Breast epithelium (tissue), 4 donors: ENCODE measurements around the gene STX16. TPM values are rescaled to one million over a fixed set of nuclear protein-coding genes. Genes with fewer than 3 reads are reported as not detected.
"Not testable (repeated sequence)": the region's sequence is repeated elsewhere in the genome, so short reads cannot be mapped to it uniquely, and the experiment has no call there.

Experiments used
- DNase-seq, 2 donors: peaks; one replicate each; pipeline ENCODE4 v3.0.0-alpha.2; 2019; ENCODE audit warnings: low spot score in 2 of 2
- H3K27ac ChIP-seq, 2 donors: fragments of 200-600 bp; sonication (generic) in 1 of 2; one replicate each; pipeline ENCODE4 v1.5.1; 2016 to 2019; ENCODE audit warnings: mild to moderate bottlenecking in 1 of 2
- H3K27me3 ChIP-seq, 2 donors: fragments of 200-600 bp; sonication (generic) in 1 of 2; one replicate each; pipeline versions ENCODE4 v1.5.1 to v1.6.0; 2017 to 2019; ENCODE audit warnings: control low read depth in 1 of 2, mild to moderate bottlenecking in 1 of 2
- H3K36me3 ChIP-seq: fragments of 200-600 bp; one replicate; pipeline ENCODE4 v1.5.1; 2019
- H3K4me1 ChIP-seq, 2 donors: fragments of 200-600 bp; sonication (generic); one replicate each; pipeline ENCODE4 v1.5.1; 2016 to 2019; ENCODE audit warnings: control low read depth in 1 of 2
- H3K4me3 ChIP-seq, 3 donors: fragments of 200-600 bp; sonication (generic); 1 replicate in 2 of 3; 2 replicates in 1 of 3; pipeline ENCODE4 v1.5.1; 2016 to 2019; ENCODE audit warnings: mild to moderate bottlenecking in 3 of 3, moderate library complexity in 2 of 3
- H3K9me3 ChIP-seq, 2 donors: fragments of 200-600 bp; sonication (generic) in 1 of 2; one replicate each; pipeline ENCODE4 v1.5.1; 2016 to 2019; ENCODE audit warnings: control low read depth in 1 of 2
- POLR2A ChIP-seq: fragments of 450-650 bp; IDR thresholded peaks from one replicate; pipeline ENCODE4 v1.6.1; 2016; ENCODE audit warnings: antibody characterized with exemption, mild to moderate bottlenecking, moderate library complexity
- POLR2AphosphoS5 ChIP-seq, 3 donors: sonication (generic); formaldehyde crosslinking; IDR thresholded peaks; one replicate each; pipeline ENCODE4 v1.6.1; 2017; ENCODE audit warnings: antibody characterized with exemption in 3 of 3
- intact Hi-C: fragments of 100-400 bp; cut with DNase I; formaldehyde crosslinking; loops from one replicate; pipeline ENCODE4 v1.15.1; 2023; ENCODE audit warnings: low total_unique reads
- total RNA-seq, 3 donors: library from RNA; depleted of rRNA; stranded (reverse); fragments of >200 nt; gene quantifications; one replicate each; pipeline ENCODE4 v1.1.0, GENCODE V29; 2016
- TF ChIP-seq, protein P1 (sequence below), 3 donors: fragments of 450-650 bp; IDR thresholded peaks; one replicate each; pipeline ENCODE4 v1.5.1; 2016 to 2017; ENCODE audit warnings: antibody characterized with exemption in 3 of 3, mild to moderate bottlenecking in 3 of 3, moderate library complexity in 3 of 3

STX16 gene
- total RNA-seq, 3 donors from 2014 or later = 54.4 to 76.5 (median 74.4) TPM

DNA sequence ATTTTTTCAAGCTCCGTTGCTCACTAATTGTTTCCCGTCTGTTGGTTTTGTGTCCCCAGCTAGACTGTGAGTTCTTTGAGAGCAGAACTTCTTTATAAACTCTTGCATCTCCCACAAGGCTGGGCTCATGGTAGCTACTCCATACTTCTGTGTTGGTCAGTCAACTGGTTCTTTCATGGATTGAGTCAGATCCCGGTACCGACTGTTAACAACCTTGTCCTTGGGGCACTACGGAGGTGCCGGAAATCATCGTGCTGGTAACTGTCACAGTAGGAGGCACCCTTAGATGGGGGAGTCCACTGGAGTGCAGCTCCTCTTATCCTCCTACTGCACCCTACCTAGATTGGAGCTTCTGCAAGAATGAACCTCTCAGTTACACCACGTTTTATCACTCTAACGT is 8.6 kb upstream of the STX16 start:
- H3K4me1 ChIP-seq = peaks cover 0 to 7% of the 10 kb centered on the region in 2 donors
- H3K27ac ChIP-seq = no peak overlapping the region
- no peaks in the 10 kb centered on the region for H3K36me3 ChIP-seq
- TF ChIP-seq, protein P1, sequence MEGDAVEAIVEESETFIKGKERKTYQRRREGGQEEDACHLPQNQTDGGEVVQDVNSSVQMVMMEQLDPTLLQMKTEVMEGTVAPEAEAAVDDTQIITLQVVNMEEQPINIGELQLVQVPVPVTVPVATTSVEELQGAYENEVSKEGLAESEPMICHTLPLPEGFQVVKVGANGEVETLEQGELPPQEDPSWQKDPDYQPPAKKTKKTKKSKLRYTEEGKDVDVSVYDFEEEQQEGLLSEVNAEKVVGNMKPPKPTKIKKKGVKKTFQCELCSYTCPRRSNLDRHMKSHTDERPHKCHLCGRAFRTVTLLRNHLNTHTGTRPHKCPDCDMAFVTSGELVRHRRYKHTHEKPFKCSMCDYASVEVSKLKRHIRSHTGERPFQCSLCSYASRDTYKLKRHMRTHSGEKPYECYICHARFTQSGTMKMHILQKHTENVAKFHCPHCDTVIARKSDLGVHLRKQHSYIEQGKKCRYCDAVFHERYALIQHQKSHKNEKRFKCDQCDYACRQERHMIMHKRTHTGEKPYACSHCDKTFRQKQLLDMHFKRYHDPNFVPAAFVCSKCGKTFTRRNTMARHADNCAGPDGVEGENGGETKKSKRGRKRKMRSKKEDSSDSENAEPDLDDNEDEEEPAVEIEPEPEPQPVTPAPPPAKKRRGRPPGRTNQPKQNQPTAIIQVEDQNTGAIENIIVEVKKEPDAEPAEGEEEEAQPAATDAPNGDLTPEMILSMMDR (IDR thresholded peaks at IDR 0.05) = no peak
- TF ChIP-seq POLR2AphosphoS5 (IDR thresholded peaks at IDR 0.05) (no peak), POLR2A (no peak)
- no peaks in the 10 kb centered on the region for H3K9me3 ChIP-seq
- DNase-seq = no peak
- H3K4me3 ChIP-seq = no peak overlapping the region
- intact Hi-C loops = no loop called here
- no peaks in the 10 kb centered on the region for H3K27me3 ChIP-seq

DNA sequence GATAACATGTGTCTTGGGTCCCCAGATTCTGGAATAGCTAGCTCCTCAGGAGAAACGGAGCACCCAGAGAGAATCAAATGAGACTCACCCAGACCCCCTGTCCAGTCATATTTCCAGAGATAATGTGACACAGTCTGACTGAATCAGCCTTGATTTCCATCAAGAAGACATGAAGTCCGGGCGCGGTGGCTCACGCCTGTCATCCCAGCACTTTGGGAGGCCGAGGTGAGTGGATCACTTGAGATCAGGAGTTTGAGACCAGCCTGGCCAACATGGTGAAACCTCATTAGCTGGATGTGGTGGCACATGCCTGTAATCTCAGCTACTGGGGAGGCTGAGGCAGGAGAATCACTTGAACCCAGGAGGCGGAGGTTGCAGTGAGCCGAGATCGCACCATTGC is 8.2 kb upstream of the STX16 start:
- intact Hi-C loops, H3K4me1 ChIP-seq, H3K27me3 ChIP-seq, DNase-seq, H3K4me3 ChIP-seq, H3K27ac ChIP-seq, H3K9me3 ChIP-seq, H3K36me3 ChIP-seq: not testable (repeated sequence)

DNA sequence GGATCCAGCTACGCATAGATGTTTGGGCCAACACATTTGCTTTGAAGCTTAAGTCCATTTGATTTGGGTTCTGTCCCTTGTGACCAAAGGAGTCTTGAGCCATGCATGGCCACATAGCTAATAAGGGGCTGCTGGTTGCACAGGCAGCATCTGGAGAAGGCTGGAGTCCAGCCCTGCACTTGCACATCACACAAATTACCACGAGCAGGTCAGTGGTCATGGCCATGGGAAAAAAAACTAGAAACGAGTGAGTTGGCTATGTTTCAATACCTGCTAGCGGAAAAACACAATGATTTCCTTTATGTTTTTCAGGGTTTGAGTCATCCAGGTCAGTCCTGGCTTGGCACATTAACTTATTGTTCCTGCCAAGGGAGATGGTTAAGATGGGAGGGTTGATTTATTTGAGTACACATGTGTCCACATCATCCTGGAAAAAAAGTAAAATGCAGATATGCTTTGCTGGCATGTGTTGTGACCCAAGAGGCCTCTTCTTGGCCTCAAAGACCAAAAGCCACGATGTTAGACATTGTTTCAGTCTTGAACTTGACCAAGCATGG is 5.6 kb upstream of the STX16 start:
- TF ChIP-seq, protein P1 (IDR thresholded peaks at IDR 0.05) = no peak
- TF ChIP-seq POLR2AphosphoS5 (IDR thresholded peaks at IDR 0.05) = peak in 1 of 3 donors; percentile 46
- no peak for TF ChIP-seq POLR2A
- H3K4me1 ChIP-seq = peaks cover 0 to 7% of the 10 kb centered on the region in 2 donors
- no peaks in the 10 kb centered on the region for H3K9me3 ChIP-seq
- DNase-seq = peak in 1 of 2 donors; percentile 76
- intact Hi-C loops = no loop called here
- no peaks in the 10 kb centered on the region for H3K36me3 ChIP-seq
- no peak overlapping the region for H3K4me3 ChIP-seq
- H3K27me3 ChIP-seq = no peaks in the 10 kb centered on the region
- H3K27ac ChIP-seq = peak overlapping the region; percentile 74 to 76

DNA sequence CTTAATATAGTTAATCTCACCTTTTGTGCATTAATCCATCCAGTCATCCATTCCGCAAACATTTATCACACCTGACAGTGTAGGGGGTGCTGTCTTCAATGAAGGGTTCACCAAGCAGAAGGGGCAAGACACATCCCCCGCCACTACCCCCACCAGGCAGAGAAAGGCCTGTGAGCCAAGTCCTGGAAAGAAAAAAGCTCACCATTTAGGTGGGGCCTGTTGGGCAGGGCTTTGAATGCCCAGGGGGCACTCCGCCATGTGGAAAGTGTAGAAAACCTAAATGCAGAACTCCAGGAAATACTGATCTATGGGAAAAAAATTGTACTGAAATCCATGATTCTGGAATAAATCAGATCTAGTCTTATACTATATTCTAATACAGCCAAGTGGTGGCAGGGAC is 4.8 kb upstream of the STX16 start:
- peak overlapping the region; percentile 74 to 76 for H3K27ac ChIP-seq
- DNase-seq = peak in 1 of 2 donors; percentile 16
- H3K4me3 ChIP-seq = no peak overlapping the region
- no peaks in the 10 kb centered on the region for H3K36me3 ChIP-seq
- H3K9me3 ChIP-seq = no peaks in the 10 kb centered on the region
- intact Hi-C loops = no loop called here
- H3K27me3 ChIP-seq = no peaks in the 10 kb centered on the region
- H3K4me1 ChIP-seq = peaks cover 0 to 7% of the 10 kb centered on the region in 2 donors
- TF ChIP-seq POLR2A (no peak), POLR2AphosphoS5 (IDR thresholded peaks at IDR 0.05) (no peak)
- TF ChIP-seq, protein P1 (IDR thresholded peaks at IDR 0.05) = no peak

DNA sequence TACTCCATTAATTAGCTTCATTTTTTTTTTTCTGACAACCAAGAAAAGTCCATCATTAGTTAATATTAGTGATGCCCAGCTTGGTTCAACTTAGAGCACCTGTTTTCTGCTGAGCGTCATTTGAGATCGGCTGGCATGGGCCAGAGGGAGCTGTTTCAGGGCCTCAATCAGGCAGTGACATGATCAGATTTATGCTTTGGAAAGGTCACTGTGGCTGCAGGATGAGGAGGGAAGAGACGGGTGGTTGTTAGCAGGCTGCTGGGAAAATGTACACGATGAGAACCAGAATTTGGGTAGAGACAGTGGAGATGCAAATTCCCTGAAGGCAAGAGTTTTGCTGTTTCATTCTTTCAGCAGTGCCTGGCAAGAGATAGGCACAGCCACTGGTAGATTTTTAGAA is 4.4 kb upstream of the STX16 start:
- peak in 1 of 2 donors; percentile 6 for DNase-seq
- H3K4me1 ChIP-seq = peaks cover 0 to 7% of the 10 kb centered on the region in 2 donors
- no peaks in the 10 kb centered on the region for H3K9me3 ChIP-seq
- intact Hi-C loops = no loop called here
- no peak overlapping the region for H3K4me3 ChIP-seq
- H3K27me3 ChIP-seq = no peaks in the 10 kb centered on the region
- no peak for TF ChIP-seq POLR2A
- TF ChIP-seq, protein P1 (IDR thresholded peaks at IDR 0.05) = no peak
- TF ChIP-seq POLR2AphosphoS5 (IDR thresholded peaks at IDR 0.05) = no peak
- H3K27ac ChIP-seq = peak overlapping the region in 1 of 2 donors; percentile 77
- no peaks in the 10 kb centered on the region for H3K36me3 ChIP-seq
